CMK (cell line): ENCODE results near the gene DPP6.
"Not testable (repeated sequence)": the region's sequence is repeated elsewhere in the genome, so short reads cannot be mapped to it uniquely, and the experiment has no call there.

Experiments used
- DNase-seq: peaks from one replicate; pipeline ENCODE4 v3.0.0-alpha.2; 2010; ENCODE audit warnings: low read depth

DPP6 gene

DNA sequence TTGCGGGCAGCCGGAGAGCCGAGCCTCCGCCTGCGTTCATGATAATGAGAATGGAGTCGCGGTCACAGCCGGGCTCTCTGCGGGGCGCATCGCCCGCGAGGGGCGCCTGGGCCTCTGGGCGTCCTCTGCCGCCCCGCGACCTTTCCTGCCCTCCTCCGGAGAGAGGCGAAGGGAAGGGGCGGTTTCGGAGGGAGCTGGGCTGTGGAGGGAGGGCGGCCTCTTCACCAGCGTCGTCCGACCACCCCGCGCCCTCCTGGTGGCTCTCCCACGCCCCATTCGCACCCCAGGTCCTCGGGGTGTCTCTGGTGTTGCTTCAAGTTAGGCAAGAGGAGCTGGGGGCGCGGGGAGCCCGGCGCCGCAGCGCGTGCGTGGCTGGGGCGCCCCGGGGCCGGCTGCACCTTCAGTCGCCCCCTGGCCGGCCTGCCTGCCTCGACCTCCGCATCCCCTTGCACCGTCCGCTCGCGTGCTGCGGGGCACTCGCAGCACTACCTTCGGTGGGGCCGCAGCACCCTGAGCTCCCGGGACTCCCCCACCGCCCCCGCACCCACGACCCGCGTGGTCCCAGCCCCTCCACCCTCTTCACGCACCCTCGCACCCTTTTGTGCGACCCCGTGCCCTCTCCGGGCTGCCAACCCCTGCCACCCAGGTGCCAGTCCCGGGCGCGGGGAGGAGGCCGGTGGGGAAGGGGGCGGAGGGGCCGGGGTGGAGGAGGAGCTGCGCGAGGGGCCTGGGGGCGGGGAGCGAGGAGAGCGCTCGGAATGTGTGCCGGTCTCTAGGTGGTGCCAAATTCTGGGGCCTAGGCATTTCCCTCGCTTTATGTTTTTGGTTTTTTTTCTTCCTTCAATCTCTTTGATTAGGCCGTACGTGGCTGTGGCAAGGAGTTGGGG is at the start of gene DPP6:
TSS of gene DPP6 (plus strand) at position 756 of the 887 bp plus-strand sequence.
- DNase-seq: not testable (repeated sequence)

DNA sequence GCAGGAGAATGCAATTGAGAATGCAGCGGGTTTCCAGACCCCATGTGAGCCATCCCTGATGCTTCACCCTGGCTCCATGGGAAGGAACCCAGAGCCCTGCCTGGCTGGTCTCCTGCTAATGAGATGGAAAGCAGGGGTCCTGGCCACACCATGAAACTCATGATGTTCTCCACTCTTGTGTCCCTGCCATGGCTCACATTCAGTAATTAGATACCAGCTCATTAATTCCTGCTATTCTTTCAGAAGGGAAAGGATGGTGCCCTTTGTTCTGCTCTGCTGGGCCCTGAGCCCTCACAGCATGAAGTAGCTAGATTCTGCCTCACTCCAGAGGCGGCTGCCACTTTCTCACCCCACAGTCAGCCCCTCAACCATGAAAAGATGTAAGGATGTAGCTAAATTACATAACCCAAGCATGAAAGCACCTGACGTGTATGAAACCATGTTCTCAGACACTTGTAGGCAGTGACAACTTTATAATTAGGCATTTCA is 42.7 kb upstream of the DPP6 start:
- DNase-seq: not testable (repeated sequence)

GRCh38 chr7:154010726-154011568 is 41.3 kb upstream of the DPP6 start:
- DNase-seq: not testable (repeated sequence)

GRCh38 chr7:154012800-154013199 is 39.4 kb upstream of the DPP6 start:
- not testable (repeated sequence) for DNase-seq

- not testable (repeated sequence) for DNase-seq
These were observed 36.6 kb upstream of the DPP6 start for GRCh38 chr7:154015636-154016035.

DNA sequence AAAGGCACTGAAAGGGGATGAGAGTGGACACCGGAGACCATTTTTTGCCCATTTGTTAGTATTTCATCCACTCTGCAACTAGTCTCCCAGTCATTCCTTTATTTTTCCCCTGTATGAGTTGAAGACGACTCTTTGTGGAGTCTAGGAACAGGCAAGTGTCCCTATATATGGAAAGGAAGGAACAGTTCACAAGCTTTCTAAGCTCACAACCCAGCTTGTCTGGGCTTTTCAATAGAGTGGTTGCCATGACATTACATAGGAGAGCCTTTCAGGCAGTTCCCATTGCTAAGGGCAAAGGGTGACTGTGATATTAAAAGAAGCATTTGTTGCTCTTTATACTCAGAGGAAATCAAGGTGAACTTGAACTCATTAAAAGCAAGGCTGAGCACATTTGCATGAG is 33.8 kb upstream of the DPP6 start:
- DNase-seq: not testable (repeated sequence)

DNA sequence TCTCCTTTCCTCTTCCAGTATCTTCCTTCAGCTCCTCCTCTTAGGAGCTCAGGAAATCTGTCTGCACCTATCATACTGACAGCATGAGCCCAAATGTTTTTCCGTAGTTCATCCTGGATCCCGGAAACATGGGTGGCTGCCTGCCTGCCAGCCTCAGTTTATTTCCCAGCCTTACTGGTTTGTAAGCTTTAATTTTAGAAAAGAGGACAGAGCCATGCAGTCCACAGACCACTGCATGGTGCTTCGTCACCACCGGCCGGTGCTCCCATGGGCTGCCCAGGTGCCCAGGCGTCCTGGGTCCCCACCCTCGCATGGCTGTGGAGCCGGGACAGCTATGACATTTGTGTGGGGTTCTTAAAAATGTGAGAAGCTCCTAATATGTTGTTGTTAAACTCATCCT is 24.4 kb upstream of the DPP6 start:
- not testable (repeated sequence) for DNase-seq

DNA sequence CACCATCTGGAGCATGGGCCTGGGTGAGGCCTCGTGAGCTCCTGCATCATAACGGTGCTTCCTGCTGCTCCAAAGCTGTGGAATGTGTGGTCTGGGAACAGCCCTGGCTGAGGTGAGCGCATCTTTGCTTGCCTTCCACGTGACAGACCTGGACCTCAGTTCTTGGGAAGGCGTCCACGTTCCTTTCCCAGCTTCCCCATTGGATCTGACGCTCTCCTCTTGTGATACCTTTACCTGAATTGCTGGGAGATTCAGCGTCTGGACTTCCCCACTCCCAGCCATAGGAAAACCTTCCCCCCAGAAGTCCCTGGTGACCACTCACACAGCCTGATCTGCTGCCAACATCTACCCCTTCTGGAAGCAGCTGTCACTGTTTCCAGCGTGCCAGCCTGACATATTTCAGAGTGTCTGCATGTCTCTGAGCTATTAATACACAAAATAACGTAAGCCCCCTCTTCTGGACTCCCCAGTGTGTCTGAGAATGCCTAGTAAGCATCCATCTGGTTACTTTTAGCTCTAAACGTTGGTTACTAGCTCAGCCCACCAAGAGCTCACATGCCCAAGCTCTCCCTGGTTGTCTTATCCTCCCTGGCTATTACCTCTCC is 21.6 kb upstream of the DPP6 start:
- DNase-seq: not testable (repeated sequence)

GRCh38 chr7:154039466-154040165 is 12.6 kb upstream of the DPP6 start:
- DNase-seq: not testable (repeated sequence)

DNA sequence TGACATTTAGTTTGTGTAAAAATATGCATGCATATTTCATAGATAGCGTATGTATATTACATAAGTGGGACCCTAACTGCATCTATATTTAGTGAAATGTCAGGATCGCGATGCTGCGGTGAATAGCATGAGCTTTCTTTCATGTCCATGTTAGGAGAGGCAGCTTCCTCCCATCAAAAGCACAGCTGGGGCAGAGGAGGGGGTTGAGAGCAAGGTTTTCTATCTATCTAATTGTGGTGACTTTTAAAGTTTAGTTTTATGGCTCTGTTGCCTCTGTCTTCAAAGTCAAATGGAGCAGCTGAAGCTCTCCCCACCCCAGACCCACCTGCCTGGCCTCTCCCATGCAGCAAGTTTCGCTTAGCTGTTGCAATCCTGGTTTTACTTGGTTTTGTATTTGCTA is 1.8 kb upstream of the DPP6 start:
- DNase-seq: not testable (repeated sequence)

DNA sequence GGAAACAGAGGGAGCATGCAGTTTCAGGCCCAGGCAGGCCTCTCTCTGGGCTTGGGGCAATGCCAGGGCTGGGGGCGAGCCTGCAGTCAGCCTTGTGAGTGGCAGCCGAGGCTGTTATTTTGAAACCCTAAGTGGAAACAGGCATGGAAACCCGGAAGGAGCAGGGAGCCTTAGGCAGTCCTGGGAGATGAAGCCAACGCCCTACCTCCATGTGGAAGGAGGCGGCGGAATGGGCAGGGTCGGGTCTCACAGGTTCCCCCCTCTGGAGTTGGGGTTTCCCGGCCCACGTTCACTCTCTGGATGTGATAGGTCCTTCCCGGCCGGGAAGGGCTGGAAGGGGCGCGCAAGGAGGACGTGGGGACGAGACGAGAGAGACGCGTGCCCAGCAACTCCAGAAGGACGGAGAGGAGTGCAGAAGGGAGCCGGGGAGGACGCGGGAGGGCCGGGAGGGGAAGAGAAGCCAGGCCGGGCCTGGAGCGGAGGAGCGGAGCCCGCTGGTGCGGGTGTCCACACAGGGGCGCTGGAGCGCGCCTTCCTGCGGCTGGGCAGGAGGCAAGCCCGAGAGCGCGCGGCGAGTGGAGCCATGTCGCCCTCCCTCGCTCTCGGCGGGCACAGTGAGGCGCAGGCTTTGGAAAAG is 1.1 kb upstream of the DPP6 start:
- DNase-seq: not testable (repeated sequence)

- DNase-seq: not testable (repeated sequence)
These were observed 493 bp downstream of the DPP6 start for GRCh38 chr7:154052530-154053252.

DNA sequence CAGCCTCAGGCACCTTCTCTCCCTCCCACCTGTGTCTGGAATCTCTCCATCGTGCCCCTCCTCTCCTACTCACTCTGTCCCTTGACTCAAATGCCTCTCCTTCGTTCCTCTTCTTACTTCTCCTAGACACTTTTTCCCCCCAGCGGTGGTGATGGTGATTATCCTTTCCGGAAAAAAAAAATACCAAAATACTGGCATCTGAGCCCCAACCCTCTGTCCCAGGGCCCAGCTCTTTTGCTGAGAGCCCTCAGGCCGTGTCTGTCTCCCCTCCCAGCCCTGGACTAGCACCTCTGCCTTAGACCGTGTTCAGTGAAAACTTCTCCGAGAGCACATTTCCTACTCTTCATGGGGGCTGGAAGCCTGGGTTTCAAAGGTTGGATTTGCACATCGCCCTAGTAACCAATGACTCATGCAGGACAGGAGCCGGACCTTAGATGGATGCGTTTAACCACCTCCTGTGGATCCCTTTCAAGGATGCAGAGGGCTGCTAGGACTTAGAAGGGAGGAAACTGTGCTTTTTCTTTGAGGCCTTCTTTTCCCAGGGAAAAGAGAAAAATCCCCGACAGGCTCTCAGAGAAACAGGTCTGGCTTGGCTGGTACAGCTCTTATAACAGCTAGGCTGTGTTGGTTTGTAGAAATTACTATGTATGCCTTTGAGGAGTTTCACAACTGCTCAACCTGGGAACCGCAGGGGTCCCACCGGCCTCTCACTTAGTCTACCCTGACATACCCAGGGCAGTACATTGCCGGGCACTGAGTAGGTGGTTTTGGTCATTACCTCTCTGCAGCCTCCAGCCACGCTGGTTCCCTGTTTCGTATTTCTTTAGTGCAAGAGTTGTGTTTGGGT is 1.5 kb downstream of the DPP6 start:
- DNase-seq: not testable (repeated sequence)

- DNase-seq: not testable (repeated sequence)
These were observed 2.5 kb downstream of the DPP6 start for GRCh38 chr7:154054664-154055063.

DNA sequence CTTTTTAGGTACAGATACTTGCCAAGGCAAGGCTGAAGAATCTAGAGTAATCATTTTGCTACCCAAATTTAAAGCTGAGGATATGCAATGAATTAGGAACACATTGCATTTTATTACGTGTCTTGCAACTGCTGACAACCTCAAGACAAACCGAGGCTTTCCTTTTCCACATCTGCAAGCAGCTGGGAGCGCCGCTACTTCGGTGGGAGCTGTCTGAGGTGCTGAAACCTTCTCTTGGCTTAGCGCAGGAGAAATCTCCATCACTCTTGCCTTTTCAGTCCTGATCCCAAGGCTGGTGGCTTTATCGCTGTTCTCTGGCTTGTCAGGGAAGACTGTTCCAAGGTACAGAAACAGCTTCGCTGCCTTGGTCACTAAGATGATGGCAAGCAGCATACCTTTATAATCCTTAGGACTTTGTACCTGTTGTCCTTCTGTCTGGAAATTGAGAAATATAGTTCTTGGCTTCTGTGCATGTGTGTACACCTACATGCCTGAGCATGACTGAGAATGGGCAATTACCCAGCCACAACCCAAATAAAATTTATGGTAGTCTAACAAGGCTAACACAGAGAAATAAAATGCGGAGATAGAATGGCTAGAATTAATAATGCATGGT is 3.4 kb downstream of the DPP6 start:
- peak; percentile 5 for DNase-seq

GRCh38 chr7:154058783-154059182 is 6.6 kb downstream of the DPP6 start:
- DNase-seq: not testable (repeated sequence)

DNA sequence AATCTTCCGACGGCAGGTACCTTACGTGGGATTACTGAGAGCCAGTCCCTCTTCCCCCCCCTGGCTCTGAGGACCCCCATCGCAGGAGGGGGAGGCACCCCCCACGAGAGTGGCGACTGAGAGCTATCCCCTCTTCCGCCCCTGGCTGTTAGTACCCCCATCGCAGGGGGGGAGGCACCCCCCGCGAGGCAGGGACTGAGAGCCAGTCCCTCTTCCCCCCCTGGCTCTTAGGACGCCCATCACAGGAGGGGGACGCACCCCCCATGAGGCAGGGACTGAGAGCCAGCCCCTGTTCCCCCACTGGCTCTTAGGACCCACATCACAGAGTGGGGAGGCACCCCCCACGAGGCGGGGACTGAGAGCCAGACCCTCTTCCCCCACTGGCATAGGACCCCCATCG is 8.4 kb downstream of the DPP6 start:
- DNase-seq: not testable (repeated sequence)

- DNase-seq: not testable (repeated sequence)
These were observed 19.6 kb downstream of the DPP6 start for GRCh38 chr7:154071833-154072232.
